Esophagus squamous epithelium (tissue), 5 donors: Measurements from ENCODE around the gene BRME1. TPM values are rescaled to one million over a fixed set of nuclear protein-coding genes. Genes with fewer than 3 reads are reported as not detected.
A peak's percentile ranks its signal among the peaks of the same experiment; 100 is the strongest.

Experiments used
- DNase-seq: peaks from one replicate; lab custom pipeline; 2025; lab: John Stamatoyannopoulos, UW
- H3K27ac ChIP-seq, 4 donors: fragments of 200-600 bp; sonication (generic); one replicate each; pipeline ENCODE4 v1.5.1; 2016 to 2019; ENCODE audit warnings: mild to moderate bottlenecking in 1 of 4
- H3K27me3 ChIP-seq, 4 donors: fragments of 200-600 bp; sonication (generic); 1 replicate in 3 of 4; 2 replicates in 1 of 4; pipeline versions ENCODE4 v1.5.1 to v1.6.0; 2017 to 2021; ENCODE audit warnings: antibody characterized with exemption in 1 of 4
- H3K36me3 ChIP-seq, 3 donors: fragments of 200-600 bp; sonication (generic); one replicate each; pipeline ENCODE4 v1.5.1; 2016 to 2019
- H3K4me1 ChIP-seq, 3 donors: fragments of 200-600 bp; sonication (generic); one replicate each; pipeline ENCODE4 v1.5.1; 2017 to 2019
- H3K4me3 ChIP-seq, 4 donors: fragments of 200-600 bp; sonication (generic); 1 replicate in 3 of 4; 2 replicates in 1 of 4; pipeline ENCODE4 v1.5.1; 2016 to 2019; ENCODE audit warnings: mild to moderate bottlenecking in 2 of 4, moderate library complexity in 1 of 4
- H3K9me3 ChIP-seq, 3 donors: fragments of 200-600 bp; sonication (generic); one replicate each; pipeline ENCODE4 v1.5.1; 2016 to 2019
- POLR2A ChIP-seq, 4 donors: fragments of 450-650 bp; IDR thresholded peaks; one replicate each; pipeline ENCODE4 v1.6.1; 2017; ENCODE audit warnings: antibody characterized with exemption in 4 of 4, mild to moderate bottlenecking in 4 of 4, moderate library complexity in 3 of 4
- whole genome bisulfite sequencing, 2 donors: methylation state at CpG; one replicate each; pipeline ENCODE4 v1.1.5; 2018; 5-methylcytosine and 5-hydroxymethylcytosine counted together
- intact Hi-C: fragments of 100-400 bp; cut with DNase I; formaldehyde crosslinking; loops from one replicate; pipeline ENCODE4 v1.15.0; 2022
- total RNA-seq, 4 donors: library from RNA; depleted of rRNA; stranded (reverse); fragments of >200 nt; gene quantifications; one replicate each; pipeline ENCODE4 v1.1.0, GENCODE V29; 2016
- TF ChIP-seq, protein P1 (sequence below), 6 experiments: fragments of 450-650 bp in 4 of 6; fragments of 200-600 bp in 2 of 6; sonication (generic) in 2 of 6; IDR thresholded peaks; one replicate each; pipeline ENCODE4 v1.5.1; 2016 to 2019; ENCODE audit warnings: antibody characterized with exemption in 6 of 6, mild to moderate bottlenecking in 4 of 6, moderate library complexity in 4 of 6
- donor health status: DM: yes; HTN: yes; CAD: no.

BRME1 gene
- total RNA-seq, 4 donors from 2014 or later = 1.8 to 6.3 (median 4.0) TPM

- H3K27ac ChIP-seq = peak overlapping the region in 2 of 4 donors; percentile 17 to 43
- intact Hi-C loops = no loop called here
- H3K9me3 ChIP-seq = no peaks in the 10 kb centered on the region
These were observed 33.1 kb downstream of the BRME1 start for GRCh38 chr19:13872695-13873389.

GRCh38 chr19:13872339-13872694, 33.6 kb downstream of the BRME1 start:
- Histone ChIP-seq H3K4me3 (peak overlapping the region in 3 of 4 donors; percentile 46 to 69 (median 54)), H3K27me3 (peaks cover 0 to 6% (median 0%) of the 10 kb centered on the region in 4 donors), H3K9me3 (no peaks in the 10 kb centered on the region), H3K27ac (no peak overlapping the region), H3K4me1 (peaks cover 5 to 21% (median 5%) of the 10 kb centered on the region in 3 donors), H3K36me3 (no peaks in the 10 kb centered on the region)
- TF ChIP-seq, protein P1, sequence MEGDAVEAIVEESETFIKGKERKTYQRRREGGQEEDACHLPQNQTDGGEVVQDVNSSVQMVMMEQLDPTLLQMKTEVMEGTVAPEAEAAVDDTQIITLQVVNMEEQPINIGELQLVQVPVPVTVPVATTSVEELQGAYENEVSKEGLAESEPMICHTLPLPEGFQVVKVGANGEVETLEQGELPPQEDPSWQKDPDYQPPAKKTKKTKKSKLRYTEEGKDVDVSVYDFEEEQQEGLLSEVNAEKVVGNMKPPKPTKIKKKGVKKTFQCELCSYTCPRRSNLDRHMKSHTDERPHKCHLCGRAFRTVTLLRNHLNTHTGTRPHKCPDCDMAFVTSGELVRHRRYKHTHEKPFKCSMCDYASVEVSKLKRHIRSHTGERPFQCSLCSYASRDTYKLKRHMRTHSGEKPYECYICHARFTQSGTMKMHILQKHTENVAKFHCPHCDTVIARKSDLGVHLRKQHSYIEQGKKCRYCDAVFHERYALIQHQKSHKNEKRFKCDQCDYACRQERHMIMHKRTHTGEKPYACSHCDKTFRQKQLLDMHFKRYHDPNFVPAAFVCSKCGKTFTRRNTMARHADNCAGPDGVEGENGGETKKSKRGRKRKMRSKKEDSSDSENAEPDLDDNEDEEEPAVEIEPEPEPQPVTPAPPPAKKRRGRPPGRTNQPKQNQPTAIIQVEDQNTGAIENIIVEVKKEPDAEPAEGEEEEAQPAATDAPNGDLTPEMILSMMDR (IDR thresholded peaks at IDR 0.05) = no peak
- no peak for TF ChIP-seq POLR2A (IDR thresholded peaks at IDR 0.05)
- intact Hi-C loops = no loop called here
- DNase-seq = no peak
- WGBS, 2 donors = 44 to 47% methylated on average over 2 of the region's 5 CpGs

More at GRCh38 chr19:13872695-13873389, 33.1 kb downstream of the BRME1 start:
- WGBS, 2 donors = 2 to 9% methylated on average over 11 to 23 of the region's 45 CpGs
- no peak for TF ChIP-seq POLR2A (IDR thresholded peaks at IDR 0.05)
- TF ChIP-seq, protein P1 (IDR thresholded peaks at IDR 0.05) = peak in 1 of 6 experiments; percentile 5
- peaks cover 0 to 6% (median 0%) of the 10 kb centered on the region in 4 donors for H3K27me3 ChIP-seq
- DNase-seq = no peak
- H3K36me3 ChIP-seq = no peaks in the 10 kb centered on the region
- H3K4me1 ChIP-seq = peaks cover 5 to 21% (median 5%) of the 10 kb centered on the region in 3 donors
- H3K4me3 ChIP-seq = peak overlapping the region; percentile 26 to 69 (median 50)

DNA sequence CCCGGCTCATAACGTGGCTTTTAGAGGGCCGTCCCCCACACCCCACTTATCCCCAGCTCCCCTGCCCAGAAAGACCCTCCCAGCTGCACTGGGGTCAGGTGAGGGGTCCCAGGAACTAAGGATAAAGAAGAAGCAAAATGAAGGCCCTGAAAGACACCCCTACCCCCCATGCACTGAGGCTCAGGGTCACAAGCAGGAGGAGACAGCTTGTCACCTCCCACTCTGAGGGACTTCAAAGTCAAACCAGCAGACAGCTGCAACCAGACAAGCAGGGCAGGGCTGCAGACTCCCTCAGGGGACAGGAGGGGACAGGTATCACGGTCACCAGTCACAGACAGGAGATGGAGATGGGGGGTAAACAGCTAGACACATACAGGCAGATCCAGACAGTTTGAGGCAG, 35.0 kb downstream of the BRME1 start:
- intact Hi-C loops = no loop called here
- no peaks in the 10 kb centered on the region for H3K36me3 ChIP-seq
- H3K9me3 ChIP-seq = no peaks in the 10 kb centered on the region
- no peak overlapping the region for H3K27ac ChIP-seq
- H3K4me3 ChIP-seq = no peak overlapping the region
- WGBS, 2 donors = 56 to 90% methylated on average over 1 to 3 of the region's 4 CpGs
- TF ChIP-seq, protein P1 (IDR thresholded peaks at IDR 0.05) = no peak
- TF ChIP-seq POLR2A (IDR thresholded peaks at IDR 0.05) = no peak
- peaks cover 0 to 13% (median 0%) of the 10 kb centered on the region in 4 donors for H3K27me3 ChIP-seq
- peaks cover 10 to 28% (median 11%) of the 10 kb centered on the region in 3 donors for H3K4me1 ChIP-seq
- DNase-seq = no peak

- no peak for TF ChIP-seq POLR2A (IDR thresholded peaks at IDR 0.05)
- TF ChIP-seq, protein P1 (IDR thresholded peaks at IDR 0.05) = no peak
- H3K27ac ChIP-seq = no peak overlapping the region
- H3K36me3 ChIP-seq = no peaks in the 10 kb centered on the region
- DNase-seq = no peak
- no peaks in the 10 kb centered on the region for H3K9me3 ChIP-seq
- H3K4me1 ChIP-seq = peaks cover 11 to 42% (median 18%) of the 10 kb centered on the region in 3 donors
- peaks cover 0 to 25% (median 0%) of the 10 kb centered on the region in 4 donors for H3K27me3 ChIP-seq
- 84 to 87% methylated on average over 8 to 10 of the region's 13 CpGs for WGBS, 2 donors
- no peak overlapping the region for H3K4me3 ChIP-seq
- intact Hi-C loops = loop anchor here (10.0 kb wide), 1 partner anchor 274 kb away; no protein-coding TSS in a partner anchor
These were observed 36.6 kb downstream of the BRME1 start for GRCh38 chr19:13869281-13869680.

- no peak overlapping the region for H3K27ac ChIP-seq
- peaks cover 0 to 20% (median 0%) of the 10 kb centered on the region in 4 donors for H3K27me3 ChIP-seq
- intact Hi-C loops = loop anchor here (10.0 kb wide), 1 partner anchor 274 kb away; no protein-coding TSS in a partner anchor
- no peaks in the 10 kb centered on the region for H3K36me3 ChIP-seq
- H3K9me3 ChIP-seq = no peaks in the 10 kb centered on the region
- no peak for DNase-seq
- no peak for TF ChIP-seq POLR2A (IDR thresholded peaks at IDR 0.05)
- TF ChIP-seq, protein P1 (IDR thresholded peaks at IDR 0.05) = no peak
- 62 to 75% methylated on average over 4 of the region's 4 CpGs for WGBS, 2 donors
- peaks cover 11 to 42% (median 18%) of the 10 kb centered on the region in 3 donors for H3K4me1 ChIP-seq
- H3K4me3 ChIP-seq = no peak overlapping the region
These were observed 37.3 kb downstream of the BRME1 start for GRCh38 chr19:13868663-13869062.
